SK-MEL-5 (cell line): ENCODE measurements around the gene DUSP8. TPM values are rescaled to one million over a fixed set of nuclear protein-coding genes. Genes with fewer than 3 reads are reported as not detected.

Experiments
- DNase-seq: peaks from one replicate; pipeline ENCODE4 v3.0.0-alpha.2; 2016; ENCODE audit warnings: low read depth, low spot score
- in situ Hi-C: cut with HindIII; loops from 2 replicates; pipeline ENCODE4 v1.10.0; 2016; ENCODE audit warnings: low sequenced_read_pairs, high pct_unique_total_duplicates, low pct_unique_long_range_greater_than_20kb
- total RNA-seq: library from RNA; depleted of rRNA; stranded (reverse); fragments of >200 nt; shearing (Covaris generic); gene quantifications from 2 replicates; pipeline ENCODE4 v1.2.3, GENCODE V29; 2014

DUSP8 gene
- total RNA-seq, 1 experiment from 2014 or later: 0.85 TPM

DNA sequence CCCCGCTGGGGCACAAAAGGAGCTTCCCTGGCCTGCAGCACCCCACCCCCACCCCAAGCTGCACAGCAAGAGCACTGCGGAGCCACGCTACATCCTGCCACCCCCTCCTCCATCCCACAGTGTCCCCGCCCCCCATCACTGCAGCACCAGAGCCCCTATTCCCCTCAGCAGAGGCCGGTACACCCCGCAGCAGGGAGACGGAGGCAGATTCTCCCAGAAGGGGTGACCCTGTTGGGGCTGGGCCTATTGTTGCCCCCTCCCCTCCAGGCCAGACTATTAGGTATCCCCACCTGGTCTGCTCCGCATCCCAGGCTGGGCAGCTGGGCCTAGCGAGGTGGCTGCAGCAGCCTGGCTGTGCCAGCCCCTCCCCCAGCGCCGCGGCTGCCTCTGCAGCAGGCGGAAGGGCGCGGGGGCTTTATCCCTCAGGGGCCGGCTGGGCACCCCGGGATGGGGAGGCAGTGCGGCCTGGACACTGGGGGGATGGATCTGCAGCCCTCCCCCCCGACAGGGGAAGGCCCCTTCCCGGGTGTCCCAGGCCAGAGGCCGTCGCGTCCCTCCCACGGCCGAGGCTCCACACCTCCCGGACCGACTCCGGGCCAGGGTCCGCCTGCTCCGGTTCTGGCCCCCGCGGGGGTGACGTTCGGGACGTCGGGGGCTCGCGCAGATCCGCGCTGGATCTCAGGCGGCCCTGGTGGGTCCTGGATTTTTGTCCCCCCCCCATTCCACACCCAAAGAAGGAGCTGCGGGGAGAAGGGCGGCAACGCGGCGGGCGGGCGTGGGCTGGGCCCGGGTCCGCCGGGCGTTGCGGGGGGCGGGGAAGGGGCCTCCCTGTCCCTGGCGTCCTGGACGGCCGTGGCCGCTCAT, 943 bp downstream of the DUSP8 start:
- in situ Hi-C loops: no loop called here
- no peak for DNase-seq

DNA sequence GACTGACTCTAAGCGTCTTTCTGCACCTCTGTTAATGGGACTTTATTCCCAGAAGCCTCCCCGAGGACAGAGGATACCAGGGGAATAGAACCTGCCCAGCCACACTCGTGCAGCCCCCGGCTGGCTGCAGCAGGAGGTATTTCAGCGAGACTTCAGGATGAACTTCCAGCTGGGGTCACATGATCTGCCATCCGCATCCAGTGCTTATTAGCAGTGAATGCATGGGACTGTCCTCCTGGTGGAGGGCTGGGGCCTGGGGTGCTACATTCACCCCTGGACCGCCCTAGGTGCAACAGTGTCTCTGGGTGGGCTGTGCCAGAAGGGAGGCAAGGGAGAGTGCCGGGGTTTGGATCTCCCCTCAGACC, 1.6 kb downstream of the DUSP8 start:
- in situ Hi-C loops: no loop called here
- DNase-seq: no peak

DNA sequence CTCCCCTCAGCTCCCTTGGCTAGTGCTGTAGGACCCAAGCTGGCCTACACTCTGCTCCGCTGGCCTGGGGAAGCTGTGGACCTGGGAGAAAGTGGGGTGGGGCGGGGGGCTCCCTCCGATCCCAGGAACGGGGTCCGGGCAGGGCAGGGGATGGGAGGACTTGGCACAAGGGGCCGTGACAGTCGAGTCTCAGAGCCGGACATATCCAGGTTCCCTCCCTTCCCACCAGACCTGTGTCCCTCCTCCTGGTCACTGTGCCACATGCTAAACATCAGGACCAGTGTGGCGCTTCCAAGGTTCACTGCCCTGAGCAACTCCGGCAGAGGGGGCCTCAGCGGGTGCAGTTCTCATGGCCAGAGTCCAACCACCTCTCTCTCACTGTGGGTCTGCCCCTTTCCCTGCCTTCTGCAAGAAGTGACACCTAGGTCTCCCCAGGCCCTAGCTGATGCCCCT, 2.0 kb downstream of the DUSP8 start:
- no peak for DNase-seq
- in situ Hi-C loops: no loop called here

DNA sequence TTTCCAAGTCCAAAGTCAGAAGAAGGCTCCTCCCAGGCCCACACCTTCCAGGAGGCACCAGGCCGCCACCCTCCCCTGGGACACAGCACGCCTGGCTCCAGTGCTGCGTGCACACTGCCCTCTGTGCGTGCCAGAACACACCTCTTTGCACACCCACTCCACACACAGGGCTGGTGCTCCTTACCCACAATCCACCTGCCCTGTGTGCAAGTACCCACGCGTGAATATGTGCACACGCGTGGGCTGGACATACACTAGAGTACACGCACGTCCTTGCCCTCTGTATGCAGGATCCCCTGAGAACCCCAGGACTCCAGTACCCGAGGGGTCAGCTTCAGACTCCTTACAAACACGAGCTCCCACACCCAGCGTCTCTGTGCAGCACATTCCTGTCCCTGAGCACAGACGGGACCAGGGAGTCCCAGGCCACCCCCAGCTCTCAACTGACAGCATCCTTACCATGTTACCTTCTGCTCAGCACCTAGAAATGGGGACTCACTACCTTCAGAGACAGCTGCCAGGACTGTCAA, 2.8 kb downstream of the DUSP8 start:
- DNase-seq: no peak
- in situ Hi-C loops: no loop called here

DNA sequence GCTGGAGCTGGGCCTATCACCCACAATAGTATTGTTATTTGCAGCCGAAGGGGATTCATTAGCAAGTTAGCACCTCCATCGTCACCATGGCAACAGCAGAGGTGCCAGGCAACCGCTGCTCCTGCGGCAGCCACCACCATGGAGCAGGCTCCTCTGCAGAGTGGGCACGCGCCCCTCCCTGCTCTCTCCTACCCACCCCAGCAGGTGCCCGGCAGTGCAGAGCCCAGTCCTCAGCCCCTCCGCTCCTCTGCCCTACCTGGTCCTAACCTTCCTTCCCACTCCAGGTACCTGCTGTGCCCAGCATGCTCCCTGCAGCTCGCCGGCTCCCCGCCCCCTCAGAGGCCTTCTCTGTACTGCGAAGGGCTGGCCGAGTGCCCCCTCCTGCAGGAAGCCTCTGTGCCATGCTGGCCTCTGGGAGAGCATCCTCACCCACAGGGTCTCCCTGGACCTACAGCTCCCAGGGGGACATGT, 3.6 kb downstream of the DUSP8 start:
- no peak for DNase-seq

DNA sequence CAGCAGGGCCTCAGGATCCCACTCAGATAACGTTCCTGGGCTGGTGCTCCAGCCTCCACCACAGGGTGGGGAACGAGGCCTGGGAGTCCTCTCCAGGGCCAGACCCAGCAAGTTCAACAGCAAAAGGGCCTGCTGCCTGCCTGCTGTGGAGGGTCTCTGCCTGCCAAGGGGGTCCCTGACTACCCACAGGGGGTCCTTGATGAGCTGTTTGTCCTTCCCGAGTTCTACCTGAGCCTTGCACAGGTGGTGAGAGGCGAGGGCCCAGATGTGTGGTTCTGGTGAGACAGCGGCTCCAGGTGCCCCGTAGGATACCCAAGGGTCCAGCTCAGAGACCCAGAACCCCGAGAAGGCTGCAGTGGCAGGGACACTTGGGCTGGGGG, 4.4 kb downstream of the DUSP8 start:
- in situ Hi-C loops: no loop called here
- DNase-seq: no peak

More for the DNA sequence above, 3.6 kb downstream of the DUSP8 start:
- in situ Hi-C loops: no loop called here

DNA sequence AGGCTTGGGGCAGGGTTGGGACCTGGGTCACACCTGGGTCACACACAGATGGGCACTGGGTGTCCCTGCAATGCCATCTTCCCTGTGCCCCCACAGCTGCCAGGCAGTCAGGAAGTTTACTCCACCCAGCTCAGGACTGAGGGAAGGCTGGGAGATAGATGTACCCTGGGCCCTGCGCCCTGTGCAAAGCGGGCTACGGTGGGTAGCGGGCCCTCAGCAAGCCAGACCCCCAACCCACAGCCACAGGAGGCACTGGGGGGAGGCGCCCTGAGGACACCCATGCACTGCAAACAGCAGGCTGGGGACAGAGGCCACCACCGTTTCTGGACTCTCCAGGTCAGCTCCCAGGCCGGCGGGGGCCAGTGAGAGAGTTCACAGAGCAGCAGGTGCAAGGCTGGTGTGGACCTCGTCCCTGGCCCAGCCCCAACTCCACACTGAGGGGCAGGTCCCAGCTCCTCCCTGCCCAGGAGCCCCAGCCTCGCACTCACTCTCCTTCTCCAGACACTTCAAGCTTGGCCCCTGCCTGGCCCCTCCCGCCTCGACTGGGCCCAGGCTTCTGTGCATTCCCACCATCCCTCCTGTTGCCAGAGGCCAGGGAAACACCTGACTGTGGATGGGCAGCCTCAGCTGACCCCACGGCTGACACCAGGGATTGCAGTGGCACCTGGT, 4.9 kb downstream of the DUSP8 start:
- DNase-seq: no peak
- in situ Hi-C loops: no loop called here

DNA sequence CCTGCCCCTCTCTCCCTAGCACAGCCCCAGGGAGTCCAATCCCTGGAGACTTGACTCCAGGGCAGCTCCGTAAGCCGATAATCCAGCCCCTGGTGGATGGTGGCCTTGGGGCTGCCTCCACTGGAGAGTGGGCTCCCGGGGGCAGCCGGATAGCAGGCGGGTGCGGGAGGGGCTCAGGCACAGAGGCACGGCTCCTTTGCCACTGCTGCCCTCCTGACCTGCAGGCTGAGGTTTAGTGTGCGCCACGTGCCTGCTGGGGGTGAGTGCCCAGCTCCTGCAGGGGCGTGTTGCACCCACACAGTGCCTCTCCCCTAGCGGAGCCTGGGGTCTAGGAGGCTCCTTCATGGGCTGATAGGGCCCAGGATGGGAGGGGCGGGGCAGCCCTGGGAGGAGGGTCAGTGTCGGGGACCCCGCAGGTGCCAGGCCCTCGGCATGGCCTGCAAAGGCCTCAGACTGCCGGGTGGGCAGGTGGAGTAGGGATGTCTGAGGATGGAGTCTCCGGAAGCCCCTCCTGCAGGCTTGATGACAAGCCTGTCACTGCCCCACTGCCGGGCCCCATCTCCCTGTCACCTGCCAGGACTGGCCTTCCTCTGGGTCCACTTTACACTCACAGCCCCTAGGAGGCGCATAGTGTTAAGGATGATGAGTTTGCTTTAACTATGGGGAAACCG, 5.6 kb downstream of the DUSP8 start:
- DNase-seq: no peak
- in situ Hi-C loops: no loop called here

DNA sequence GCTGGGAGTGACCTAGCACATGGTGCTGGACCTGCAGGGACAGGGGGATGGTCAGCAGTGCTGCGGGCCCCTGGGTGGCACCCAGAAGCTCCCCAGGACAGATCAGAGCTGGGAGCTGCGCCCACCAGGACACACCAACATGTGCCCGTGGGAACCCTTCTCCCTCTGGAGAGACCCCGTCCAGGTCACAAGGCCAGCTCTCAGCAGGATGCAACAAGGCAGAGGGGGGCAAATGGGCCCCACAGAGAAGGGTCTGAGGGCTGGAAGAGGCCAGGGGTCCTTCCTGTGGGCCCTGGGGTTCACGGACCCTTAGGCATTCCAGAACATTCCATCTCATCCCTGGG, 6.2 kb downstream of the DUSP8 start:
- in situ Hi-C loops: no loop called here
- no peak for DNase-seq

DNA sequence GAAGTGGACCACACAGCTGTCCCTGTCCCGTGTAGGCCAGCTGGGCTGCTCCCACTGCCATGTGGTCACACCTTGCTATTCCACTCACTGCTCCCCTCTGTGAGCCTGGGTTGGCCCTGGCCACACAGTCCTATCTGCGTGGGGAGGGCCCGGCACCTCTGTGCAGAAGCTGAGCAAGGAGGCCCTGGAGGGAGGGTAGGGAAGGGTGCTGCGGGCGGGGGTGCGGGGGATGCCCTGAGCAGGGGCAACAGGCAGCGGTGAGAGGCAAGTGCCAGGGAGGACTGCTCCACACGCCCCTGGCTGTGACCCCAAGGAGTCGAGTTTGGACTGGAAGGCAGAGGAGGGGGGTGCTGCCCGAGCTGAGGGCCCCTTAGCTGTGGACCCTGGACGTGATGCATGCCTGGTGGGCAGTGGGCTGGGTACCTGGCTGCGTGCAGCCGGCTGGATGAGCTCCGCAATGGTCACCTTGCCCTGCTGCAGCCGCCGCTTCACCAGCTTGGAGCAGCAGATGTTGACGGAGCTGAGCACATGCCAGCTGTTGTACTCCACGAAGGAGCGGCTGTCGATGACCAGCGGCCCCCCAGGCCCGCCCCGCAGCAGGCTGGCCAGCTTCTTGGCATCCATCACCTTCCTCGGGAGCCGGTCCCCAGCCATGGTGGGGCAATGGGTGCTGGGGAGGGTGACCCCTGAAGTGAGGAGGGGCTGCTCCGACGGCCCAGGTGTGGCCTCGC, 6.7 kb downstream of the DUSP8 start:
- in situ Hi-C loops: no loop called here
- no peak for DNase-seq

DNA sequence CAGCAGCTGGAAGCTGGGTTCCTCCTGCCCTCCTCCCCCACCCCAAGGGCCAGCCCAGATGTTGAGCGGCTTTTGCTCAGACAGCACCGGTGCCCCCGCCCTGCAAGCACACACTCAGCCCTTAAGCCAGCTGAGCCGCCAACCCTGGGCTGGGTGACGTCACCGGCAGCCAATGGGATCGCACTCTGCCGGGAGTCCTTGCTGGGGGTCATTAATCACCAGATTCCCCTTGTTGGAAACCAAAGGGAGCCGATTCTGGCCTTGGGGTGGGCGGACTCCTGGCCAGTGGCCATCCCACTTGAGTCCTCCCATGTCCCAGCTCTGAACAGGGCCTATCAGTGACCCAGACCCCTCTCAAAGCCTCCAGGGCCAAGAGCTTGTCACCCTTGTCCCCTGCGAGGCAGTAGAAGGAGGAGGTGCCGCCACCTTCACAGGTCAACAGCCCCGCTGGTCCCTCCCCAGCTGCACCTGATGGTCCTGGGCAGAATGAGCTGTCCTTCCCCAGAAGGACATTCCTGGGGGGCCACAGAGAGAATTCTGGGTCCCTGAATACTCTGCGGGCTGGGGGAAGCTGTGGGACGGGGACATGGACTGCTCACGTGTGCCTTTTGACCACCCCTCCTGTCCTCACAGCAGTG, 7.4 kb downstream of the DUSP8 start:
- in situ Hi-C loops: no loop called here
- DNase-seq: no peak

DNA sequence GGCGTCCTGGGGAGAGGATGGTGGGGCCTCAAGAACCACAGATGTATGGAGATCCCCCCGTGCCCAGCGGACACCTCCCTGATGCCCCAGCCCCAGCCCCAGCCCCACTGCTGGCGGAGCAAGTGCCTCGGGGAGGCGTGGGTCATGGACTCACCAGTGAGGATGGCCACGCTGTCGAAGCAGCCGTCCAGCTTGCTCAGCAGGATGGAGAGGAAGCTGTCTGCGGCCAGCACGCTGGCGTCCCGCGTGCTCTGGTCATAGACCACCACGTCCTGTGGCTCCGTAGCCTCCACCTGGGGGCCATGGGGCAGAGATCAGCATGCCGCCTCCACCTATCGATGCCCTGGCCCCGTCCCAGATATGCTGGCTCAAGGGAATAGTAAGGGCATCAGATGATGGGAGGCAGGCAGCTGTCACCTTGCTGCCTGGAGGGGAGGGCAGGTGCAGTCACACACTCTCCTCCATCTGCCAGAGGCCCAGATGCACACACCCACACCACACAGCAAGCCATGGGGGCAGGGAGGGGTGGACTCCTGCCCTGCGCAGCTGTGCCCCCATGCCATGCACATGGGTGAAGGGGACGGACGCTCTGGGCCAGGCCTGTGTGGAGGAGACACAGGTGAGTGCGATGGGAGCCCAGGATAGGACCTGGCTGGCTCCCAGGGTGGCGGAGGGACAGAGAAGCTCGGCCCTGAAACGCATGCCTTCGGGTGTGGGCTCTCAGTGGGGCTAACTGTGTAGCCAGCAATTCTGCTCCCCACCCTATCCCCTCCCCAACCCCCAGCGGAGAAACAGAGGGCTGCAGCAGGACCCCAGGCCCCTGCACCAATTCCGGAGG, 8.2 kb downstream of the DUSP8 start:
- in situ Hi-C loops: no loop called here
- no peak for DNase-seq

DNA sequence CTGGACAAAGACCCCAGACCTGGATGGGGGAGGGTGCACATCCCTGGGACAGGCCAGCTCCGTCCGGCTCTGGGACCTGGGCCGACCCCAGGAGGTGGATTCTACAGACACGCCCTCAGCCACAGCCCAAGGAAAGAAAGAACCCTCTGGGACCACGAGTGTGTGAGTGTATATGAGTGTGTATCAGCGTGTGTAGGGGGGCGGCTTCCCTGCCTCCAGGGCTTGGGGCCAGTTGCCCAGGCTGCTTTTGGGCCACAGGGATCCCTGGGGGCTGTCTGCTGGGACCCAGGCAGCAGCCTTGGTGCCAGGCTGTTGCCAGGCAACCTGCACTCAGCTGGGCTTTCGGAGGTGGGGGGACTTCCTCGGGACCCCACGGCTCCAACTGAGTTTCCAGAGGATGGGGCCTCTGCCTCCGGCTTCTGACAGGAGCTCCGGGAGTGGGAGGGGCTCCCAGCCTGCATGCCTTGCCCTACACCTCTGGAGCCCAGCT, 8.9 kb downstream of the DUSP8 start:
- no peak for DNase-seq
- in situ Hi-C loops: no loop called here

DNA sequence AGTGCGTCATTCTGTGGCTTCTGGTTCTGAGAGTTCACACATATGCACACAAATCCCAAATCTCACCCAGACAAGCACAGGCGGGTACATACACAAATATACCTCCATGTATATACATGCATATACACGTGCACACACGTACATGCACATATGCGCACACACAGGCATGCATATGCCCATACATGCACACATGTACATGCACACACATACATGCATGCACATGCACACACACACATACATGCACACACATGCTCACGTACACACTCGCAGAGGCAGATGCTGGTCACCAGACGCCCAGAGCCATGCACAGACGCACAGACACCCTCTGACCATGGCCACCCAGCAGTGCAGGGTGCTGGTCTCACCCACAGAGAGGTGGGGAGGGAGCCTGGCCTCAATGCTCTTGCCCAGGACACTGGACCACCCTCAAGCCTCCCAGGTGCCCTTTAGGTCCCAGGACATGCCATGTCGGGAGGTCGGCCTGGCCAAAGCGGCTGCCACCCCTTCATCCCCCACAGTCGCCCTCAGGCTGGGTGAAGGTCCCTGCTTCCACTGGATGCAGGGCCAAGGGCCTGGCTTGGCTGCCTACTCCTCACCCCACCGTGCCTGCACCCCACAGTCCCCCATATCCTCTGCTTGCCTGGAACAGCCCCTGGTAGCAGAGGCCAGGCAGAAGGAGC, 9.5 kb downstream of the DUSP8 start:
- in situ Hi-C loops: no loop called here
- DNase-seq: no peak

DNA sequence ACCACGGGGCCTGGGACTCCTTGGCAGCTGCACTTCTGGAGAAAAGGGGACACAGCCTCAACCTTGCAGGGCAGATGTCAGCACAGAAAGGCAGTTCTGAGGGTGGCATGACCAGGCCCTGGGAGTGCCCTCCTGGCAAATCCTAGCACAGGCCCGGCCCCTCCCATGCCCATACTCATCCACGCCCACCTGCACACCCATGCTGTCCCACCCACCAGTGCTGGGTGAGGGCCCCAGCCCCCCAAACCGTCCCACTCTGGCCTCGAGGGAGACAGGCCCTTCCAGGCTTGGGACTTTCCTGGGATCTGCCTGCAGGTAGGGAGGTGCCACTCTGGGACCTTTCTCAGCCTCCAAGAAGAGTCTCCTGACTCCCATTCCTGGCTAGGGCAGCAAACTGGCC, 10.1 kb downstream of the DUSP8 start:
- DNase-seq: no peak
- in situ Hi-C loops: no loop called here

DNA sequence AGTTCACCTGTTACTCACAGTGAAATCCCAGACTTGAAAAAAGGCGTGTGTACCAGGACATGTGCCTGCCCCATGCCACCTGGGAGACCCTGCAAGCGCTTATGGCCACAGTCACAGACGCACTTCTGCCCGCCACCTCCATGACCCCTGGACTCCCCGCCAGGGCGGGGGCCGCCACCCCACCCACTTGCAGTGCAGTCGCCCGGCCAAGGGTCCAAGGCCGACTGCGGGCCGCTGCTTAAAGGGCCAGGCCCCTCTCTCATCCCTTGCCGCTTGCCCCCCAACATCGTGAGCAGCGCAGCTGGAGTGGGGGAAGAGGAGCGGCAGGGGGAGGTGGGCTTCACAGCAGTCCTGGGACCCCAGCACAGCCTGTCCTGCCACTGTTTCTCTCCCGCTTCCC, 10.8 kb downstream of the DUSP8 start:
- in situ Hi-C loops: no loop called here
- DNase-seq: no peak
